ENCODE measurements around the gene PIH1D1. TPM values are rescaled to one million over a fixed set of nuclear protein-coding genes. Genes with fewer than 3 reads are reported as not detected.

PIH1D1 gene
- polyA plus RNA-seq, 1 donor from 2014 or later = 145 TPM

DNA sequence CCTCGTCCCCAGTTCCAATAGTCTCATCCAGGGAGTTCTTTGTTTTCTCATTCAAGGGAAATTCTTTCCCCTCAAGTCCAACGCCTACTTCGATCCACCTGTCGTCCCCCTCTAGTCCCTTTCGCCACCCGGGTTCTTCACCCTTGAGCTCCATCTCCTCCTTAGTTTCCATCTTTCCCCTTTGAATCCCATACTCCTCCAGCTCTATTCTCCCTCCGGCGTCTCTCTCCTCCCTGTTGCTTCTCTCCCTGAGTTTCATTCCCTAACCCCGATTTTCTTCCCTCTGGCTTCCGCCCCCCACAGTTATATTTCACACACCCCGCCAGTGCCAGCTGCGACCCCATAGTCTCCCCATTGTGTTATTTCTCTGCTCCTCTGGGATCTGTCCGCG lies 9.7 kb downstream of the PIH1D1 start:
- no peak overlapping the region for H3K9ac ChIP-seq (ENCODE audit: low read length)
- H2AFZ ChIP-seq (ENCODE audit: low read depth, low read length) = no peak overlapping the region
- TF ChIP-seq EZH2 (IDR thresholded peaks at IDR 0.05; ENCODE audit: borderline replicate concordance, insufficient read depth, low read length, poor library complexity, severe bottlenecking) (peak; percentile 56), RAD21 (conservative IDR thresholded peaks at IDR 0.05) (no peak)
- no peaks in the 10 kb centered on the region for H3K9me2 ChIP-seq (ENCODE audit: insufficient read depth, low read length)
- no peak overlapping the region for H3K4me2 ChIP-seq (ENCODE audit: low read length)
- H3K79me2 ChIP-seq (replicated peaks; ENCODE audit: insufficient read depth, low read length) = no peaks in the 10 kb centered on the region
- H3K27ac ChIP-seq (ENCODE audit: low read length) = no peak overlapping the region
- H3K27me3 ChIP-seq (ENCODE audit: insufficient read depth, low read depth, low read length) = peaks cover 63% of the 10 kb centered on the region
- H3K36me3 ChIP-seq (ENCODE audit: insufficient read depth, low read length) = no peaks in the 10 kb centered on the region
- H4K20me1 ChIP-seq (ENCODE audit: insufficient read depth) = no peaks in the 10 kb centered on the region
- no peaks in the 10 kb centered on the region for H3K9me3 ChIP-seq (ENCODE audit: low read length)
- peak overlapping the region; percentile 77 for H3K4me3 ChIP-seq (ENCODE audit: low read length)
- no peaks in the 10 kb centered on the region for H3F3A ChIP-seq (ENCODE audit: insufficient read depth, low read length, poor library complexity, severe bottlenecking)

DNA sequence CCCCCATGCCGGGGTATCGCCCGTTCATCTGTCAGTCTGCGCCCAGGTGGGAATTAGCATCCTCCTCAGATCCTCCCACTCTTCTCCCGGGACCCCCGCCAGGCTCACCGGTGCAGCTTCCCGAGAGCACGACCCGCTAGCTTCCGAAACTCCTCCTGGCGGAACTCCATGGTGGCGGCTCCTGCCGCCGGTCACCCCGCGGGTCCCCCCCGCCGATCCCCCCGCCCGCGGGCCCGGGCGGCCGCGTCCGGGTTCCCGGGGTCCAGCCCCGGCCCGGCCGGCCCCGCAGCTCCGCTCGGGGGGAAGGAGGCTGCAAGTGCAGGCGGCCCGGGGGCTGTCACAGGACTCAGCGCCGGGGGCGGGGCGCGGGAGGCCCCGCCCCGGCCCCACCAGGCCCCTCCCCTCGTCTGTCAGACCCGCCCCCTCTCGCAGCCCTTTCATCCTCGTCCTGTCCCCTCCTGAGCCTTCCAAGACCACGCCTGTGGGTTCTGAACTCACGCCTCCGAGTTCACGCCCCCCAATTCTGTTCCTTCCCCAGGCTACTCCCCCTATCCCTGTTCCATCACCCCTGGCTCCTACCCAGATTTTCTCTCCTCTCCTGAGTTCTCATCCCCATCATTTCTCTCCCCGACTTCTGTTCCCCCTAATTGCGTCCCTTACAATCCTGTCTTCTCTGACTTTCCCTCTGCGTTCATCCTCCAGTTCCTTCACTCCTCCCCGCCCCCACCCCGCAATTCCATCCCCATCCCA lies 10.2 kb downstream of the PIH1D1 start, which contains the start of gene SLC17A7:
Gene SLC17A7, minus strand, starts transcription at position 318 of the 750 bp plus-strand sequence. Its CDS starts 148 bp downstream, at position 170.
- Histone ChIP-seq H4K20me1 (ENCODE audit: insufficient read depth) (no peaks in the 10 kb centered on the region), H3K4me2 (ENCODE audit: low read length) (no peak within 1 kb of the TSS), H3K4me3 (ENCODE audit: low read length) (peak within 1 kb of the TSS; percentile 77), H3K27me3 (ENCODE audit: insufficient read depth, low read depth, low read length) (peaks cover 68% of the 10 kb centered on the region), H3F3A (ENCODE audit: insufficient read depth, low read length, poor library complexity, severe bottlenecking) (no peaks in the 10 kb centered on the region), H3K27ac (ENCODE audit: low read length) (no peak within 1 kb of the TSS), H3K9ac (ENCODE audit: low read length) (peak within 1 kb of the TSS; percentile 3), H3K9me2 (ENCODE audit: insufficient read depth, low read length) (no peaks in the 10 kb centered on the region), H3K9me3 (ENCODE audit: low read length) (no peaks in the 10 kb centered on the region), H3K36me3 (ENCODE audit: insufficient read depth, low read length) (no peaks in the 10 kb centered on the region), H3K79me2 (replicated peaks; ENCODE audit: insufficient read depth, low read length) (no peaks in the 10 kb centered on the region), H2AFZ (ENCODE audit: low read depth, low read length) (no peak within 1 kb of the TSS)
- TF ChIP-seq POLR2AphosphoS5 (IDR thresholded peaks at IDR 0.05) (no peak), EZH2 (IDR thresholded peaks at IDR 0.05; ENCODE audit: borderline replicate concordance, insufficient read depth, low read length, poor library complexity, severe bottlenecking) (no peak), EP300 (conservative IDR thresholded peaks at IDR 0.05; ENCODE audit: poor library complexity, severe bottlenecking) (no peak), MXI1 (conservative IDR thresholded peaks at IDR 0.05; ENCODE audit: poor library complexity, severe bottlenecking) (no peak), RAD21 (conservative IDR thresholded peaks at IDR 0.05) (no peak), SMC3 (conservative IDR thresholded peaks at IDR 0.05; ENCODE audit: poor library complexity) (no peak), TAF1 (IDR thresholded peaks at IDR 0.05; ENCODE audit: low read depth) (no peak)
- TF ChIP-seq, protein P1, sequence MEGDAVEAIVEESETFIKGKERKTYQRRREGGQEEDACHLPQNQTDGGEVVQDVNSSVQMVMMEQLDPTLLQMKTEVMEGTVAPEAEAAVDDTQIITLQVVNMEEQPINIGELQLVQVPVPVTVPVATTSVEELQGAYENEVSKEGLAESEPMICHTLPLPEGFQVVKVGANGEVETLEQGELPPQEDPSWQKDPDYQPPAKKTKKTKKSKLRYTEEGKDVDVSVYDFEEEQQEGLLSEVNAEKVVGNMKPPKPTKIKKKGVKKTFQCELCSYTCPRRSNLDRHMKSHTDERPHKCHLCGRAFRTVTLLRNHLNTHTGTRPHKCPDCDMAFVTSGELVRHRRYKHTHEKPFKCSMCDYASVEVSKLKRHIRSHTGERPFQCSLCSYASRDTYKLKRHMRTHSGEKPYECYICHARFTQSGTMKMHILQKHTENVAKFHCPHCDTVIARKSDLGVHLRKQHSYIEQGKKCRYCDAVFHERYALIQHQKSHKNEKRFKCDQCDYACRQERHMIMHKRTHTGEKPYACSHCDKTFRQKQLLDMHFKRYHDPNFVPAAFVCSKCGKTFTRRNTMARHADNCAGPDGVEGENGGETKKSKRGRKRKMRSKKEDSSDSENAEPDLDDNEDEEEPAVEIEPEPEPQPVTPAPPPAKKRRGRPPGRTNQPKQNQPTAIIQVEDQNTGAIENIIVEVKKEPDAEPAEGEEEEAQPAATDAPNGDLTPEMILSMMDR (IDR thresholded peaks at IDR 0.05; ENCODE audit: poor library complexity, severe bottlenecking) = no peak
- TF ChIP-seq, protein P2, sequence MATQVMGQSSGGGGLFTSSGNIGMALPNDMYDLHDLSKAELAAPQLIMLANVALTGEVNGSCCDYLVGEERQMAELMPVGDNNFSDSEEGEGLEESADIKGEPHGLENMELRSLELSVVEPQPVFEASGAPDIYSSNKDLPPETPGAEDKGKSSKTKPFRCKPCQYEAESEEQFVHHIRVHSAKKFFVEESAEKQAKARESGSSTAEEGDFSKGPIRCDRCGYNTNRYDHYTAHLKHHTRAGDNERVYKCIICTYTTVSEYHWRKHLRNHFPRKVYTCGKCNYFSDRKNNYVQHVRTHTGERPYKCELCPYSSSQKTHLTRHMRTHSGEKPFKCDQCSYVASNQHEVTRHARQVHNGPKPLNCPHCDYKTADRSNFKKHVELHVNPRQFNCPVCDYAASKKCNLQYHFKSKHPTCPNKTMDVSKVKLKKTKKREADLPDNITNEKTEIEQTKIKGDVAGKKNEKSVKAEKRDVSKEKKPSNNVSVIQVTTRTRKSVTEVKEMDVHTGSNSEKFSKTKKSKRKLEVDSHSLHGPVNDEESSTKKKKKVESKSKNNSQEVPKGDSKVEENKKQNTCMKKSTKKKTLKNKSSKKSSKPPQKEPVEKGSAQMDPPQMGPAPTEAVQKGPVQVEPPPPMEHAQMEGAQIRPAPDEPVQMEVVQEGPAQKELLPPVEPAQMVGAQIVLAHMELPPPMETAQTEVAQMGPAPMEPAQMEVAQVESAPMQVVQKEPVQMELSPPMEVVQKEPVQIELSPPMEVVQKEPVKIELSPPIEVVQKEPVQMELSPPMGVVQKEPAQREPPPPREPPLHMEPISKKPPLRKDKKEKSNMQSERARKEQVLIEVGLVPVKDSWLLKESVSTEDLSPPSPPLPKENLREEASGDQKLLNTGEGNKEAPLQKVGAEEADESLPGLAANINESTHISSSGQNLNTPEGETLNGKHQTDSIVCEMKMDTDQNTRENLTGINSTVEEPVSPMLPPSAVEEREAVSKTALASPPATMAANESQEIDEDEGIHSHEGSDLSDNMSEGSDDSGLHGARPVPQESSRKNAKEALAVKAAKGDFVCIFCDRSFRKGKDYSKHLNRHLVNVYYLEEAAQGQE (IDR thresholded peaks at IDR 0.05; ENCODE audit: borderline replicate concordance) = no peak
